Skeletal muscle satellite cell (primary cell): Measurements from ENCODE around the gene ID2.
"Not testable (repeated sequence)": the region's sequence is repeated elsewhere in the genome, so short reads cannot be mapped to it uniquely, and the experiment has no call there.

Experiments
- H3K27me3 ChIP-seq: 2 replicates; pipeline ENCODE4 v1.7.0; 2013; ENCODE audit warnings: low read length; ENCODE audit not compliant: control insufficient read depth, insufficient read depth
- H3K36me3 ChIP-seq: 2 replicates; pipeline ENCODE4 v1.7.0; 2013; ENCODE audit warnings: mild to moderate bottlenecking, control low read depth, low read length; ENCODE audit not compliant: insufficient read depth
- H3K4me1 ChIP-seq: 2 replicates; pipeline ENCODE4 v1.7.0; 2013; ENCODE audit warnings: low read length; ENCODE audit not compliant: control insufficient read depth, insufficient read depth
- H3K4me2 ChIP-seq: 2 replicates; pipeline ENCODE4 v1.7.0; 2013; ENCODE audit warnings: mild to moderate bottlenecking, low read length
- H3K4me3 ChIP-seq: 2 replicates; pipeline ENCODE4 v1.7.0; 2013; ENCODE audit warnings: low read length
- H3K9ac ChIP-seq: 2 replicates; pipeline ENCODE4 v1.7.0; 2013; ENCODE audit warnings: mild to moderate bottlenecking, low read depth, low read length, moderate library complexity
- H3K9me3 ChIP-seq: replicated peaks from 2 replicates; pipeline ENCODE4 v1.7.0; 2013; ENCODE audit warnings: mild to moderate bottlenecking, control low read depth, low read length

The ID2 gene

DNA sequence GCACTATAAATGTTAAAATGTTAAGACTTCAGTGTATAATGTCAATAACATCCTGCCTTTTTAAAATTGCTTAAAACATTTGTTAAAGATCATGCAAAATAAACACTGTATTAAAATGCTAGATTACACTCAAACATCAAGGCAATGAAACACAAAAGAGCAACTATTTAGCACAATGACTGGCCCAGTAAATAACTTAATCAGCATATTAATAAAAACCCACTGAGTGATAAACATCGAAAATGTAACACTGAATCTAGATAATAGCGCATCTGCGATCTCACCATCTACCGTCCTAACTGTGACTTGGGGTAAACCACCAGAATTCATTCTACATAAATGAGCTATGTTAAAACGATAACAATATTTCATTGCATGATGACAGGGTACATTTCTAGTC, 47.2 kb downstream of the ID2 start:
- H3K4me3 ChIP-seq: not testable (repeated sequence)

DNA sequence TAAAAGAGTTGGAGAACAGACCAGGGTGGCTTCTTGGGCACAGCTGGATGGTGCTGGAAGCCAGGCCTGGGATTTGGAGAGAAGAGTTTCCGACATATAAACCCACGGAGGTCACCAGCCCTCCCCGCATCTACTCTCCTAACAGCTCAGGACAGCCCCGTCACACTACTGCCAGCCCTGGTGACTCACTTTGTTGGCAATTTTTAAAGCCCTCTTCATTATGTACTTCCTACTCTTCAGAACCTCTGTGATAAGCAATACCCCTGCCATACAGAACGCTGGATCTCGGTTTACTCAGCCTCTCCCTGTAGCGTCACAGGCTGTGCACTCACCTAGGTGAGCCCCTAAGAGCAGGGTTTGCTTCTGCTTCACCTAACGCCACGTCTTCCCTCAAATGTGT, 48.1 kb downstream of the ID2 start:
- Histone ChIP-seq H3K27me3 (no peaks in the 10 kb centered on the region), H3K9me3 (no peaks in the 10 kb centered on the region), H3K36me3 (peaks cover 58% of the 10 kb centered on the region)

More for the DNA sequence above, 47.2 kb downstream of the ID2 start:
- peaks cover 11% of the 10 kb centered on the region for H3K4me1 ChIP-seq
- not testable (repeated sequence) for H3K9ac ChIP-seq, H3K9me3 ChIP-seq, H3K27me3 ChIP-seq, H3K4me2 ChIP-seq
- H3K36me3 ChIP-seq: peaks cover 55% of the 10 kb centered on the region

DNA sequence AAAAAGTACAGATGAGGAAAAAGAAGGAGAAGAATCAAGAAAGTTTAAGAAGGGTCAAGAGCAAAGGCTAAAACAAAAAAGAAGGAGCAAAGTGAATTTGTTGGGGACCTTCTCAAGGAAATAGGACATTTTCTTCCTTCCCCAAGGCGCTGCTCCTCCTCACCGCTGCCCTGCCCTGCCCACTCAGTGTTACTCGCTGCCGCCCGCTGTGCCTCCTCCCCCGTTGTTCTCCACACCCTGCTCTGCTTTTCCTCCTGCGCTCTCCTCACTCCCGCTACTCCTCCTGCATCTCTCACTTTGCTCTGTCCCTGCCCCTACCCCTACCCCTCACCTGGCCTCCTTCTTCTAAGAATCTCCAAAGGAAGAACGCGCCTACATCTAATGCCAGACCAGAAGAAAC, 50.7 kb downstream of the ID2 start:
- Histone ChIP-seq H3K27me3 (no peaks in the 10 kb centered on the region), H3K4me3 (no peak overlapping the region), H3K4me2 (no peak overlapping the region), H3K9ac (no peak overlapping the region), H3K4me1 (peaks cover 16% of the 10 kb centered on the region), H3K36me3 (peaks cover 63% of the 10 kb centered on the region), H3K9me3 (no peaks in the 10 kb centered on the region)

More for the DNA sequence above, 48.1 kb downstream of the ID2 start:
- Histone ChIP-seq H3K4me2 (no peak overlapping the region), H3K4me3 (no peak overlapping the region), H3K4me1 (peaks cover 11% of the 10 kb centered on the region), H3K9ac (no peak overlapping the region)
